AG09319 (cell line): ENCODE results near the gene PINK1.
A peak's percentile ranks its signal among the peaks of the same experiment; 100 is the strongest.

Experiments
- DNase-seq: peaks from one replicate; pipeline ENCODE4 v3.0.0-alpha.2; 2010; ENCODE audit warnings: low read depth; ENCODE audit errors: extremely low read depth
- TF ChIP-seq, protein P1 (sequence below): IDR thresholded peaks from 2 replicates; pipeline ENCODE4 v1.5.1; 2011; ENCODE audit warnings: low read depth, mild to moderate bottlenecking, inconsistent platforms, low read length, moderate library complexity

PINK1 gene

GRCh38 chr1:20660847-20661206, 27.6 kb downstream of the PINK1 start:
- TF ChIP-seq, protein P1, sequence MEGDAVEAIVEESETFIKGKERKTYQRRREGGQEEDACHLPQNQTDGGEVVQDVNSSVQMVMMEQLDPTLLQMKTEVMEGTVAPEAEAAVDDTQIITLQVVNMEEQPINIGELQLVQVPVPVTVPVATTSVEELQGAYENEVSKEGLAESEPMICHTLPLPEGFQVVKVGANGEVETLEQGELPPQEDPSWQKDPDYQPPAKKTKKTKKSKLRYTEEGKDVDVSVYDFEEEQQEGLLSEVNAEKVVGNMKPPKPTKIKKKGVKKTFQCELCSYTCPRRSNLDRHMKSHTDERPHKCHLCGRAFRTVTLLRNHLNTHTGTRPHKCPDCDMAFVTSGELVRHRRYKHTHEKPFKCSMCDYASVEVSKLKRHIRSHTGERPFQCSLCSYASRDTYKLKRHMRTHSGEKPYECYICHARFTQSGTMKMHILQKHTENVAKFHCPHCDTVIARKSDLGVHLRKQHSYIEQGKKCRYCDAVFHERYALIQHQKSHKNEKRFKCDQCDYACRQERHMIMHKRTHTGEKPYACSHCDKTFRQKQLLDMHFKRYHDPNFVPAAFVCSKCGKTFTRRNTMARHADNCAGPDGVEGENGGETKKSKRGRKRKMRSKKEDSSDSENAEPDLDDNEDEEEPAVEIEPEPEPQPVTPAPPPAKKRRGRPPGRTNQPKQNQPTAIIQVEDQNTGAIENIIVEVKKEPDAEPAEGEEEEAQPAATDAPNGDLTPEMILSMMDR = no peak
- no peak for DNase-seq

DNA sequence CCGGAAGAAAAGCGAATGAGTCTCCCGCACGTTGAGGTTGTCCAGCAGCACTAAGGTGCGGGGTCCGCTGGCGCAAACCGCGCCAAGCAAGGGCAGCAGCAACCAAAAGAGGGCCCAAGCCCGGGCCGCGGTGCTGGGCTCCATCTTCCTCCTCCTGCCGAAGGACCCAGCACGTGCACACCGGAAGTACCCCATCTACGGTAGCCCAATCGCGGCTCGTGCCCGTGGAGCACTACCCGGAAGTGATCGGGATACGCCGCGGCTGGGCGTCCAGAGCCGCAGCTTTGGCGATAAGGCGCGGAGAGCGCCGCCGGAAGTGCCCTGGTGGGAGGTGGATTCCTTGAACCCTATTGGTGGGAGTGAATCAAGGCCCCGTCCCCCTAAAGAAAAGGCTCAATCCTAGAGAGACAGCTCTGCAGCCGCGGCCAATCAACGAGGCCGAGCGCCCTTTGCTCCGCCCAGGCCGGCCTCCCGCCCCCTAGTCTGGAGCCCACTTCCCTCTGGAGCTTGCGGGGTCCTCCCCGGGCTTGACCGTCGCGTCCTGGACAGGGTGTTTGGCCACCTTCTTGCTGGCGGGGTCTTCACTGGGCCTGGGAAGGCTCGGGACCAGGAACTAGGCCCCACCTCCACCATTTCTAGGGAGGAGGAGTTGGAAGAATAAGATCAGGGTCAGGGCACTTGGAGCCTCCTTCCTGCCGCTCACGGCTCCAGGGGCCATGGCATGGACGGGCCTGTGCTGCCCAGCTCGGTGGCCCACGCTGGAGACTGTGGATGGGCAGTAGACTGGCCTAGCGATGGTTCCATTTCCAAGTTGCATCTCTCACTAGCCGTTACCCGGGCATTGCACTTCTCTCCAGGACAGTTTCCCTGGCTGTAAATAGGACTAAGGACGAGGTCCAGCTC, 28.2 kb downstream of the PINK1 start, which contains the start of gene DDOST:
Gene DDOST, minus strand, starts transcription at position 163 of the 903 bp plus-strand sequence. Its CDS starts 19 bp downstream, at position 144.
- TF ChIP-seq, protein P1 = peak; percentile 51
- DNase-seq = peak; percentile 91

GRCh38 chr1:20662110-20662475, 28.8 kb downstream of the PINK1 start:
- TF ChIP-seq, protein P1 = no peak

DNA sequence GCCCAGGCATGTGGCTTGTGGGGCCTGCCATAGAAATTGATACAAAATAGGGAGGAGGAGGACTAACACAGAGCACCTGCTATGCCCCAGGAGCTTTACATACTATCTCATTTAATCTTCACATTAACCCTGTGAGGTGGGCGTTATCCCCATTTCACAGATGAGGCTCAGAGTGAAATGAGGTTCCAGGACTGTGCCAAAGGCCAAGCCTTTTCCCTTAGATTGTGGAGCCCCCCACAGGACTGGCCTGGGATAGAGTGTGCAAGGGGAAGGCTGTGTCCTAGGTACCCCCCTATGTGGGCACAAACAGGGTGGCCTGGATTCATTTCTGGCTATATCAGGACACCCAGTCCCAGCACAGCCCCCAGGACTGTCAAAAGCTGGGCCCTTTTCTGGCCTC, 30.1 kb downstream of the PINK1 start:
- no peak for DNase-seq
- TF ChIP-seq, protein P1 = no peak

More at GRCh38 chr1:20662110-20662475, 28.8 kb downstream of the PINK1 start:
- DNase-seq = no peak

DNA sequence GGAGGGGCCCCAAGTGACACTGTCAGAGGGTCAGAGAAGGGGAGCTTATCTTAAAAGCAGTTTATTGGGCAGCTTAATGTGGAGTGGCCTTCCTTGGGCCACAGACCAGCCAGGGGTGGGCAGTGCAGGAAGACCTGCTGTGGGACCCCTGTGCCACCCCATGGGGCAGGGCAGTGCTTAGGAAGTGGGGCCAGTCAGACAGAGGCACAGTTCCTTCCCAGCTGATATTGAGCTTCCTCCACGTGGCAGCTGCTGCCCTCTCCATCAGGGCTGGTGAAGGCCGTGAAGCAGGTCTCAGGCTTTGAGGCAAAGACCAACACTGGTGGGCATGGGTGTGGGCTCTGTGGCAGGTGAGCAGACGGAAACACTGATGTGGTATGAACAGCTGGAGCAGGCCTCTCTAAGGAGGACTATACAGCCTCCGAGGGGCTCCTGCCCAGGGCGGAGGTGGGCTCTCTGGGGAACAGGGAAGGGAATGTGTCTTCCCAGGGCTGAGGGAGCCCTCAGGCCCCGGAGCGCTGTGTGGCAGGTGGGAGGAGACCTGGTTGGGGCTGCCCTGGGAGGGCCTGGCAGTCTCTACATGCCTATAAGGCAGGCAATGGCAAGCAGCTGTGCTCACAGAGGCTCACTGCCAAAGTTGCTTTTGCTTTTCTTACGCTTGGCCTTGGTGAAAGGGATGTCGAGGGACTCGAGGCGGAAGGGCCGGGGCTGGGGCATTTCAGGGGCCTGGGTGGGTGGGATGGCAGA, 30.9 kb downstream of the PINK1 start:
- TF ChIP-seq, protein P1 = no peak
- no peak for DNase-seq

- DNase-seq = no peak
- TF ChIP-seq, protein P1 = no peak
These were observed 32.5 kb downstream of the PINK1 start for GRCh38 chr1:20665726-20666125.

DNA sequence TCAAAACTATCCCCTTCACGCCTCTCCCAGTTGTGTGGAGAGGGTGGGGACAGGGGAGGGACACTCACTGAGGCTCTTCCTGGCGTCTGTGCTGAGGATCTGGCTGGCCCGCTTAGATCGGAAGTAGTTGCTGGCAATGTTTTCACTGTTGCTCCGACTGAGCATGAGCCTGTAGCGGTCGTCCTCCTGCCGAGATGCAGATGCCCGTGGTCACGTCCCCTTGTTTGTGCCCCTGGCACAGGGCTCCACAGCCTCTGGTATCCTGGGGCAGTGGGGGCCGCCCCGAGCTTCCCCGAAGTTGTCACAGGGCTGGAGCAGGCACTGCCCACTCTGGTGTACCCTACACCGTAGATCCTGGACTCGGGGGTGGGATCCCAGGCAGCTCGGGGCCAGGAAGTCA, 32.9 kb downstream of the PINK1 start:
- TF ChIP-seq, protein P1 = no peak
- no peak for DNase-seq
